ENCODE measurements around the gene TF.

The TF gene

GRCh38 chr3:133829310-133829707, 83.1 kb downstream of the TF start:
- H3K4me3 ChIP-seq (replicated peaks; ENCODE audit: low read depth, low read length): no peak overlapping the region
- TF ChIP-seq CTCF (IDR thresholded peaks at IDR 0.05; ENCODE audit: low read length, missing control alignments): no peak

GRCh38 chr3:133830071-133830470, 83.9 kb downstream of the TF start:
- no peak for DNase-seq (ENCODE audit: low read depth)
- H3K4me3 ChIP-seq (replicated peaks; ENCODE audit: low read depth, low read length): no peak overlapping the region
- no peak for TF ChIP-seq CTCF (IDR thresholded peaks at IDR 0.05; ENCODE audit: low read length, missing control alignments)

More at GRCh38 chr3:133829310-133829707, 83.1 kb downstream of the TF start:
- no peak for DNase-seq (ENCODE audit: low read depth)

- DNase-seq (ENCODE audit: low read depth): no peak
- TF ChIP-seq CTCF (IDR thresholded peaks at IDR 0.05; ENCODE audit: low read length, missing control alignments): no peak
- no peak overlapping the region for H3K4me3 ChIP-seq (replicated peaks; ENCODE audit: low read depth, low read length)
Measured at GRCh38 chr3:133831966-133832801, 86.0 kb downstream of the TF start.

- no peak for TF ChIP-seq CTCF (IDR thresholded peaks at IDR 0.05; ENCODE audit: low read length, missing control alignments)
- H3K4me3 ChIP-seq (replicated peaks; ENCODE audit: low read depth, low read length): no peak overlapping the region
- no peak for DNase-seq (ENCODE audit: low read depth)
Measured at GRCh38 chr3:133832802-133833144, 86.6 kb downstream of the TF start.

GRCh38 chr3:133833267-133833666, 87.1 kb downstream of the TF start:
- no peak overlapping the region for H3K4me3 ChIP-seq (replicated peaks; ENCODE audit: low read depth, low read length)
- no peak for TF ChIP-seq CTCF (IDR thresholded peaks at IDR 0.05; ENCODE audit: low read length, missing control alignments)
- DNase-seq (ENCODE audit: low read depth): no peak

- DNase-seq (ENCODE audit: low read depth): no peak
- no peak overlapping the region for H3K4me3 ChIP-seq (replicated peaks; ENCODE audit: low read depth, low read length)
- no peak for TF ChIP-seq CTCF (IDR thresholded peaks at IDR 0.05; ENCODE audit: low read length, missing control alignments)
Measured at GRCh38 chr3:133833880-133834620, 87.9 kb downstream of the TF start.
